NB4 (cell line): ENCODE data around the gene SFXN2.

Source experiments
- MYC ChIP-seq: IDR thresholded peaks from 2 replicates; pipeline ENCODE4 v1.6.1; 2011; ENCODE audit warnings: low read depth, low read length
- TF ChIP-seq, protein P1 (sequence below): IDR thresholded peaks from one replicate; pipeline ENCODE4 v1.5.1; 2012; ENCODE audit warnings: low read depth, low read length

GRCh38 chr10:102696736-102697135 lies 17.7 kb upstream of the SFXN2 start:
- TF ChIP-seq, protein P1, sequence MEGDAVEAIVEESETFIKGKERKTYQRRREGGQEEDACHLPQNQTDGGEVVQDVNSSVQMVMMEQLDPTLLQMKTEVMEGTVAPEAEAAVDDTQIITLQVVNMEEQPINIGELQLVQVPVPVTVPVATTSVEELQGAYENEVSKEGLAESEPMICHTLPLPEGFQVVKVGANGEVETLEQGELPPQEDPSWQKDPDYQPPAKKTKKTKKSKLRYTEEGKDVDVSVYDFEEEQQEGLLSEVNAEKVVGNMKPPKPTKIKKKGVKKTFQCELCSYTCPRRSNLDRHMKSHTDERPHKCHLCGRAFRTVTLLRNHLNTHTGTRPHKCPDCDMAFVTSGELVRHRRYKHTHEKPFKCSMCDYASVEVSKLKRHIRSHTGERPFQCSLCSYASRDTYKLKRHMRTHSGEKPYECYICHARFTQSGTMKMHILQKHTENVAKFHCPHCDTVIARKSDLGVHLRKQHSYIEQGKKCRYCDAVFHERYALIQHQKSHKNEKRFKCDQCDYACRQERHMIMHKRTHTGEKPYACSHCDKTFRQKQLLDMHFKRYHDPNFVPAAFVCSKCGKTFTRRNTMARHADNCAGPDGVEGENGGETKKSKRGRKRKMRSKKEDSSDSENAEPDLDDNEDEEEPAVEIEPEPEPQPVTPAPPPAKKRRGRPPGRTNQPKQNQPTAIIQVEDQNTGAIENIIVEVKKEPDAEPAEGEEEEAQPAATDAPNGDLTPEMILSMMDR, result no peak
- TF ChIP-seq MYC, result no peak
